Stimulated activated CD8-positive, alpha-beta memory T cell treated with anti-CD3 and anti-CD28 coated beads, Interleukin-15, amount 100 ng/mL, for 24 hours (primary cell): ENCODE measurements around the gene ASPN.

ENCODE experiments used
- DNase-seq: peaks from one replicate; pipeline ENCODE4 v3.0.0-alpha.2; 2020; ENCODE audit warnings: low read depth

The ASPN gene

GRCh38 chr9:92504881-92505280 is 22.6 kb upstream of the ASPN start:
- DNase-seq = no peak

- no peak for DNase-seq
Measured at GRCh38 chr9:92503156-92503555, 20.9 kb upstream of the ASPN start.

- DNase-seq = no peak
Measured at GRCh38 chr9:92501671-92502393, 19.5 kb upstream of the ASPN start.

GRCh38 chr9:92500725-92501124 is 18.4 kb upstream of the ASPN start:
- no peak for DNase-seq

- no peak for DNase-seq
Measured at GRCh38 chr9:92499701-92500100, 17.4 kb upstream of the ASPN start.

- no peak for DNase-seq
Measured at GRCh38 chr9:92496396-92497176, 14.3 kb upstream of the ASPN start.

- DNase-seq = no peak
Measured at GRCh38 chr9:92494856-92495255, 12.6 kb upstream of the ASPN start.

GRCh38 chr9:92493749-92494387 is 11.6 kb upstream of the ASPN start:
- no peak for DNase-seq

- no peak for DNase-seq
Measured at GRCh38 chr9:92492781-92493401, 10.6 kb upstream of the ASPN start.

- no peak for DNase-seq
Measured at GRCh38 chr9:92488681-92489550, 6.6 kb upstream of the ASPN start.

GRCh38 chr9:92486371-92486770 is 4.1 kb upstream of the ASPN start:
- no peak for DNase-seq

GRCh38 chr9:92484563-92484962 is 2.3 kb upstream of the ASPN start:
- DNase-seq = no peak

GRCh38 chr9:92483627-92484545 is 1.6 kb upstream of the ASPN start:
- no peak for DNase-seq

GRCh38 chr9:92482805-92483204 is 499 bp upstream of the ASPN start:
- DNase-seq = no peak

- no peak for DNase-seq
Measured at GRCh38 chr9:92480986-92481633, 1.2 kb downstream of the ASPN start.

GRCh38 chr9:92480291-92480771 is 2.0 kb downstream of the ASPN start:
- no peak for DNase-seq

GRCh38 chr9:92479346-92479745 is 3.0 kb downstream of the ASPN start:
- DNase-seq = no peak

- no peak for DNase-seq
Measured at GRCh38 chr9:92478783-92479182, 3.5 kb downstream of the ASPN start.

GRCh38 chr9:92476962-92477361 is 5.3 kb downstream of the ASPN start:
- DNase-seq = no peak

- DNase-seq = no peak
Measured at GRCh38 chr9:92474587-92474986, 7.7 kb downstream of the ASPN start.
